NCI-H1105 (cell line): ENCODE measurements around the gene GRID1.
"Not testable (repeated sequence)": the region's sequence is repeated elsewhere in the genome, so short reads cannot be mapped to it uniquely, and the experiment has no call there.

ENCODE experiments used
- DNase-seq: peaks from one replicate; lab custom pipeline; 2025; lab: John Stamatoyannopoulos, UW

Gene GRID1

GRCh38 chr10:86251426-86251825 is 115.2 kb downstream of the GRID1 start:
- no peak for DNase-seq

DNA sequence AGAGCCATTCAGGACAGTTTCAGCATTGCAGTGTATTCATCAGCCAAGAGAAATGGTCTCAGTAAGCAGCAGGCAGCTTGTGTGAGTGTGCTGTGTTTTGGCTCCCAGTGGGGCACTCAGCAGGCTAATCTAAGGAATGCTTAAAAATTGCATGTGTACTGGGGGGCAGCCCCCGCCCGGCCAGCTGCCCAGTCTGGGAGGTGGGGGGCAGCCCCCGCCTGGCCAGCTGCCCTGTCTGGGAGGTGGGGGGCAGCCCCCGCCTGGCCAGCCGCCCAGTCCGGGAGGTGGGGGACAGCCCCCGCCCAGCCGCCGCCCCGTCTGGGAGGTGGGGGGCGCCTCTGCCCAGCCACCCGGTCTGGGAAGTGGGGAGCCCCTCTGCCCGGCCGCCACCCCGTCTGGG is 116.2 kb downstream of the GRID1 start:
- no peak for DNase-seq

DNA sequence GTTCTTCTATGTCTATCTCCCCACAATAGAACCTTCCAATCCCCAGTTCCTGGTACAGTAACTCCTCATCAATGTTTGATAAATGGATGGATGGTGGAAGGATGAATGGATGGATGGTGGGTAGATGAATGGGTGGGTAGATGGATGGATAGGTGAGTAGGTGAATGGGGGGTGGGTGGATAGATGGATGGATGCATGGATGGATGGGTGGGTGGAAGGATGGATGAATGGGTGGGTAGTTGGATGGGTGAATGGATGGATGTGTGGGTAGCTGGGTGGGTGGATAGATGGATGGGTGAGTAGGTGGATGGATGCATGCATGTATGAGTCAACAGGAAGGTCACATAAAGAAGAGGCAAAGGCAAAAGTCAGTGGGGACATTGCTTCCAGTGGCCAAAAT is 116.8 kb downstream of the GRID1 start:
- DNase-seq, result no peak

GRCh38 chr10:86248062-86248461 is 118.5 kb downstream of the GRID1 start:
- no peak for DNase-seq

DNA sequence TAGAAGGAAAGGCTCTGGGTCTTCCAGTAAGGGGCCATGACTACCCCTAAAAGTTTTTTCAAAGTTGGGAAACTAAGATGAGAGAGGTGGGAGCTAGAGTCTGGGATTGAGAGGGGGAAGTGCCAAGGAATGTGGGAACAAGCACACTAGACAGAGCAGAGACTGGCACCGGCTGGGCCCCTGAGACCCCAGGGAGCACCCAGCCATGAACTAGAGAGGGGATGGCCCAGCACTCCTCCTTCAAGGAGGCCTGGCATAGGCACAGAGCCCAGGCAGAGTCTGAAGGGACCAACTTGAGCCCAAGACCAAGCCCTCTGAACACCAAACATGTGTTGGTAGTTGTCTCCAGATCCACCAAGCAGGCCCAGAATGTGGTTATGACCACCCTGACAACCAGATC is 119.0 kb downstream of the GRID1 start:
- DNase-seq, result no peak

DNA sequence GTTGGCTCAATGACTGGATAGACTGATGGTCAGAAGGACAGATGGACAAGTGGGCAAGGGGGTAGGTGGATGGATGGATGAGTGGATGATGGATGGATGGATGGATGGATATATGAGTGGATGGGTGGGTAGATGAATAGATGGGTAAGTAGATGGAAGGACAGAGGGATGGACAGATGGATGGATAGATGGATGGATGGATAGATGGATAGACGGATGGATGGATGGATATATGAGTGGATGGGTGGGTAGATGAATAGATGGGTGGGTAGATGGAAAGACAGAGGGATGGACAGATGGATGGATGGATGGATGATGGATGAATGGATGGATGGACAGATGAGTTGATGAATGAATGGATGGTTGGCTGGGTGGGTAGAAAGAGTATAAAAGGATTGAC is 119.5 kb downstream of the GRID1 start:
- DNase-seq, result no peak

- DNase-seq, result no peak
Measured at GRCh38 chr10:86246279-86246940, 120.2 kb downstream of the GRID1 start.

DNA sequence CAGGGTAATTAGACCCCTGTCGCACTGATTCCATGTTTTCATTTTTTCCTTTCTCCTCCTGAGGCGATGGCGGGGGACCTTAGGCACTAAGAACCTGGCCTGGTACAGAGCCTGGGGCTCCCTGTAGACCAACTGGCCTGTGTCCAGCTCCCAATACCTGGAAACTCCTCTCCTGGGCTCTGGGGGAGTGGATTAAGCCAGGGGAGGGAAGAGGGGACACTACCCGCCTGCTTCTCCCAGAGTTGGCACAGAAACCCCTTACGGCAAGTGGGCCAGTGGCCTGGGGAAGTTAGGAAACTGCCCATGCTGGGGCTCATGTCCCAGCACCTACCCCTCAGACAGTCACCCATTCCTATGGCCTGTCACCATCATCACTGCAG is 121.6 kb downstream of the GRID1 start:
- no peak for DNase-seq

GRCh38 chr10:86244297-86245014 is 122.1 kb downstream of the GRID1 start:
- no peak for DNase-seq

DNA sequence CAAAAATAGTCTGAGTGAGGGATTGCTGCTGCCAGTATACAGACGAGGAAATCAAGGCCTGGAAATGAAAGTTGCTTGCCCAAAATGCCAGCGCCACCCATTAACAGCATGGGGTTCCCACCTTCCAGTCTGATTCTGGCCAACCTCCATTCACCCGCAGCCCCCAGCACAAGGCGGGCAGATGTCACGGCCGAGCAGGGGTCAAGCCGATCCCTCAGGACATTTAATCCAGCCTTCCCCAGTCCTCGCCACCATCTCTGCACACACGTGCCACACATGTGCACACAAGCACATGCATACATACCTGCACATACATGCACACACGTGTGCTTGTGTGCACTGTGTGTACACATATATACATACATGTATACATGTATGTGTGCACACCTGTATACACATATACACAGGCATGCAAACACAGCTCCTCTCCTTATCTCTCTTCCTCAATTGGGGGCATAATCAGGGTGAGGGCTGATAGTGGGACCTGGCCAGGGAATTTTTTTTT is 122.9 kb downstream of the GRID1 start:
- DNase-seq, result no peak

GRCh38 chr10:86242761-86243160 is 123.8 kb downstream of the GRID1 start:
- DNase-seq, result no peak

DNA sequence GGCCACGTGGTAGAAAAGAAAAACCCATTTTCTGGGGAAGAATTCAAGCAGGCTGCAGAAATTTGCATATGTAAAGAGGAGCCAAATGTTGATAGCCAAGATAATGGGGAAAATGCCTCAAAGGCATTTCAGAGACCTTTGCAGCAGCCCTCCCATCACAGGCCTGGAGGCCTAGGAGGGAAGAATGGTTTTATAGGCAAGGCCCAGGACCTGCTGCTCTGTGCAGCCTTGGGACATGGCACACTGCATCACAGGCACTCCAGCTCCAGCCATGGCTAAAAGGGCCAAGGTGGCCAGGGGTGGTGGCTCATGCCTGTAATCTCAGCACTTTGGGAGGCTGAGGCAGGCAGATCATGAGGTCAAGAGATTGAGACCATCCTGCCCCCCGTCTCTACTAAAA is 128.5 kb downstream of the GRID1 start:
- DNase-seq, result not testable (repeated sequence)

DNA sequence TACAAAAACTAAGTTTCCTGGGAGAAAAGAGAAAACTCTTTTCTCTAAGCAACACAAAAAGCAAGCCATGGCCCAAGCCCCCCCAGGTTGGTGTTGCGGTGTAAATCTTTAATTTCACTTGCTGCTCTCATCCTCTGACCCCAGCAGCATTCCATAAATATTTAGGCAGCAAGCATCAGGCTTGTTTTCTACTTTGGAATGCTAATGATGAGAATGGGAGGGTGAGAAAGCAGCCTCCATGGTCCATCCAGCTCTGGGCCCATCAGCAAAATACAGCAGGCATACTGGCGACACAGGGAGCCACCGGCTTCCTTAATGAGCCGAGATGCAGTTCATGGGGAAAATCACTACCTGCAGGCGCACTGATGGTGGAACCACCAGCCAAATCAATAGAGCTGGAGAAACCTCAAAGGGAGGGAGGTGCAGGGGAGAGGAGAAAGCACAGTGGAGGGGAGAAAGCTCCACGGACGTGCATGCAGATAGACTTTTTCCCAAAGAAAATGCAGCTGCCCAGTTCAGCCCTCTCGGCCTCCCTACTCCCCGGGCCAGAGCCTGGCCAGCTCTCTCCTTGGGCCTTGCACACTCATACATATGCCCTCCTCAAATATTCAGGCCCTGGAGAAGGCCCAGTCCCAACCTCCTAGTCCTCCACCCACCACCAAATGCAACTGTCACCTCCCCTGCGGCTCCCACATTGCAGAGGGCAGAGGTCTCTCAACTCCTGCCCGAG is 131.9 kb downstream of the GRID1 start:
- no peak for DNase-seq

GRCh38 chr10:86234107-86234506 is 132.5 kb downstream of the GRID1 start:
- DNase-seq, result no peak

DNA sequence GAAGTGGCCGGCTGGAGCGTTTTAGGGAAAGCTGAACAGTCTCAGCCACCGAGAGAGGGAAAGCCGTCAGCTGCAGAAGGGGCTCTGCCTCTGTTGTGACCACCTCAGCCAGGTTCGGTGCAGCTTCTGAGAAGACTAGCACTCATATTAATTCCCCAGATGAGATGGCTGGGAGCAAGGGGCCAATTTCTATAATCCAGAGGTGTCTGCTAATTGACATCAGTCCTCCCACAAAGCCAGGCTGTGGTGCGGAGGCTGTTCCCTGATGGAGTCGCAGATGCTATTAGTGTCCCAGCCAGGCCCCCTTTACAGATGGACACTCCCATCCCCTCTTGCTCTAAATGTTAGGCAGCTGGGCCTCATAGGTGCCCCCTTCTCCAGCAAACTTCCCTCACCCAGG is 133.5 kb downstream of the GRID1 start:
- DNase-seq, result no peak

DNA sequence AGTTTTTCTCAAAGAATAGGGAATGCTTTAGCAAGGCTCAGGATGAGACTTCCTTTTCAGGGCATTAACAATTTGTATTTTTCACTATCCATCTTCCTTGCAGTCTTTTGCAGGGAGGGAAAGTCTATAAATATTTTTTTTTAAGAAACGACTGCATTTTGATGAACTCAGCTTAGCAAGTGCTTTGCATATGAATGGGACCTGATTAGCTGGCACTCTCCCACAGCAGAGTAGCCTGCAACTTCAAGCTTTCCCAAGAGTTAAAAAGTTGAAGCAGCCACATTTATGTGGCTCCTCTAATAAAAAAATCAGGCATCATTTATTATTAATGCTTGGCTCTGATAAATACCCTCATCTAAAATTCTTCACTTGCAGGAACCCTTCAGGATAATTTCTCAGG is 134.0 kb downstream of the GRID1 start:
- no peak for DNase-seq

DNA sequence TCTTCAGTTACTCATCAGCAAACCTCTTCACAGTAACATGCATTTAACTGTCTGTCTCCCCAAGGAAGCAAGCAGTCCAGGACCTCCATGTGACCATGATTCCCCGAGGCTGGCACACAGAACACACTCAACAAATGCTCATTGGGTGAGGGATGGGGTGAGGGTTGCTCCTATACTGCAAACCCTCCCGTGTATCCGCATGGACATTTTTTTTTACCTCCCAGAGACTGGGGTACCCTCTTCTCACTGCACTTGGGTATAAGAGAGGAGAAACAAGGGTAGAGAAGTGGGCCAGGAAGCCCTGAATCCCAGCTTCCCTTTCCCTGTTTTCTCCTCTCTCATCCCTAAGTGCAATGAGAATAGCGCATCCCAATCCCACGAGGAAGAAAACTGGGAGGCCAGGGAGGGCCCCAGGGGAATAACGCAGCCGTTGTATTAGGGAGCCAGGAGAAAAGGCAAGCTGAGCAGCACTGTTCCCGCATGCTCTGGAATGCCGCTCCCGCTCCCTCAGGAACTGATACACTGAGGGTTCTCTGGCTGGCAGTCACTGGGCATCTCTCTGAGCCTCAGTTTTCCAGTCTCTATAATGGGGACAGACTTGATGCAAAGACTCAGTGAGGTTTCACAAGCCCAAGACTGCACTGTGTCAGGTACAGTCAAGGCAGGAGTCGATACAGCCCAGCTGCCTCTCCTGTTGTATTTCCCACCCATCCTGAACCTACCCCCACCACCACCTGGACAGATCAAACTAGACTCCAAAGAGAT is 134.6 kb downstream of the GRID1 start:
- no peak for DNase-seq

GRCh38 chr10:86230557-86231180 is 135.9 kb downstream of the GRID1 start:
- no peak for DNase-seq

DNA sequence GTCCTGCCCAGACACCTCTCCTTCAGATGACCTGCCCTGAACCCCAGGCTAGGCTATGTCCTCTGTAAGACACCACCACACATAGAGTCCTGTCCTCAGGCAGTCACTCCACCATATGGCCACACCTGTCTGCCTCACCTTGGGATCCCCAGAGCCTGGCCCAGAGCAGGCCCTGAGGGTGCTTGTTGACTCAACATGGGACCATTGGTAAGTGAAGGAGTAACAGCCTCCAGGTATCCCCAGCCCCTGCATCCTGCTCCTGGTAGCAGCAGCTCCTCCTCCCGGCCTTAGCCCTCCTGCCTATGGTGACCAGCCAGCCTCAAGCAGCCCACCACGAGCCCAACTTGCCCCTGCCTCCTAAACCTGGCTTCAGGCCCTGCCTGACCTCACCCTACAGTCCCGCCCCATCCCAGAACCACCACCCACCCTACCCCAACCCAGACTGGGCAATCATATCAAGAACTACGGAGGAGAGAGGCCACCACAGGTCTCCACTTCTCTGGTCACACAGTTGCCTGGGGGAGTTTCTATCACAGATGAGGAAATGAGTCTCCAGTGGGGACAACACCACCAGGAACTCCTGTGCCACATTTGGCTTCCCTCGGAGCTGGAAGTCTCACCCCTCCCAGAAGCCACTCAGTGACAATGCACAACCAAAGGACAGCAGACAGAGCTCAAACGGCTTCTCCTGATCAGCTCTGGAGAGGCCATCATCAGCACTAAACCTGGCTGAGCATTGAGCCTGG is 136.6 kb downstream of the GRID1 start:
- no peak for DNase-seq

DNA sequence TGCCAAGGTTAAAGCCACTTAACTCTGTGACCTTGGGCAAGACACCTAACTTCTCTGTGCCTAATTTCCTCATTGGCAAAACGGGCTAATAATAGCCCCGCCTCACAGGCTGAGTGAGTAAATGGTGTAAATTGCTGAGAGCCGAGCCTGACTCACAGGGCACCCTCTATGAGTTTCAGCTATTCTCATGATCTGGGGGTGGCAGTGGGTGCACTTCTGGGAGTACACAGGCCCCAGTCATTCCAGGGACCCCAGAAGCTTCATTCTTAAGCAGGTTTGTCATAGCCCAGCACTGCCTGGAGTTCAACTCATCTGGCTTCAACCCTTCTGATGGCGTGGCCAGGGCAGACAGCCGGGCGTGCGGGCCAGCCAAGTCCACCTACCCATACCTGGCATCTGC is 137.2 kb downstream of the GRID1 start:
- DNase-seq, result no peak
